ENCODE measurements around the gene ANKFY1. TPM values are rescaled to one million over a fixed set of nuclear protein-coding genes. Genes with fewer than 3 reads are reported as not detected.
A peak's percentile ranks its signal among the peaks of the same experiment; 100 is the strongest.

ANKFY1 gene
- total and polyA plus RNA-seq, 9 of the 15 experiments (the other 6 are each of a cell fraction or from before 2014, with no cell fraction given) = 4.3 to 25.6 (median 12.2) TPM

DNA sequence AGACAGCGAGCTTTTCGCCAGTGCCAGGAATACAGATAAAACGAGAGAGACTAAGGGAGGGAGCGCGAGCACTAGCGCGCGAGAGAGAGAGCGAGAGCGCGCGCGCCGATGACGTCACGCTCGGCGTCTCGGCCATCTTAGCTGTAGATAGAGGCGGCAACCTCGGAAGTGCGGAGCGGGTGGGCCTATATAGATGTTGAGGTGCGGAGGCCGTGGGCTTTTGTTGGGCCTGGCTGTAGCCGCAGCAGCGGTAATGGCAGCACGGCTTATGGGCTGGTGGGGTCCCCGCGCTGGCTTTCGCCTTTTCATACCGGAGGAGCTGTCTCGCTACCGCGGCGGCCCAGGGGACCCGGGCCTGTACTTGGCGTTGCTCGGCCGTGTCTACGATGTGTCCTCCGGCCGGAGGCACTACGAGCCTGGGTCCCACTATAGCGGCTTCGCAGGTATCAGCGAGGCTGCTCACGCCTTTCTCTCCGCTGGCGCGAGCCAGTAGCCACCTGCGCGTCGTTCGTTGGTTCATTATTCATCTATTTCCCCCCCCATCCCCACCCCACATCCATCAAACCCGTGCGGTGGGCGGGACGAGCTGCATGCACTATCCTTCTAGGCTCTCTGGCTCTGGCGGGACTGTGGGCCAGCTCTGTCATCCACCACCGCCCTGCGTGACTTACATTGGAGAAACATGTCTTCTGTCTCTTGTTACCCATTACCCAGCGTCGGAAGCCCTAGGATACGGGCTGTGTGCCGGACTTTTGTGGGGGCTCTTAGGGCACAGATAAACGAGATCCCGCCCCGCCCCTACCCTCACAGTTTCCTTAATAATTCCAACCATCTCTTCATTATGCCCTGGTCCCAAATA, 120.0 kb downstream of the ANKFY1 start (continued):
- TF ChIP-seq CBX2 (IDR thresholded peaks at IDR 0.05; ENCODE audit: insufficient read depth, low read length, poor library complexity, severe bottlenecking) (no peak), MEIS2 (IDR thresholded peaks at IDR 0.05; ENCODE audit: partially characterized antibody) (no peak), EHMT2 (IDR thresholded peaks at IDR 0.05) (no peak), CAMTA2 (CRISPR knock-in tag; conservative IDR thresholded peaks at IDR 0.05) (peak; percentile 64; the same call in 1 of the 2 replicates), CSDE1 (IDR thresholded peaks at IDR 0.05) (no peak), KHSRP (IDR thresholded peaks at IDR 0.05) (peak; percentile 75), PURB (CRISPR knock-in tag; IDR thresholded peaks at IDR 0.05; ENCODE audit: low read depth) (no peak), PTBP1 (IDR thresholded peaks at IDR 0.05; ENCODE audit: low read depth, low read length) (no peak), ESRRA (IDR thresholded peaks at IDR 0.05; ENCODE audit: borderline replicate concordance, low read depth) (no peak), NRF1 (conservative IDR thresholded peaks at IDR 0.05 in 1 of 2, IDR thresholded peaks at IDR 0.05 in 1 of 2) (peak; percentile 24 to 49; a peak in 2 of 4 replicates), PTRF (tag; IDR thresholded peaks at IDR 0.05) (no peak), MCM3 (IDR thresholded peaks at IDR 0.05) (no peak), SAFB2 (IDR thresholded peaks at IDR 0.05; ENCODE audit: borderline replicate concordance, low read depth, low read length, severe bottlenecking) (no peak), THRAP3 (IDR thresholded peaks at IDR 0.05; ENCODE audit: borderline replicate concordance) (no peak), ATF1 (CRISPR knock-in tag; IDR thresholded peaks at IDR 0.05) (peak; percentile 90), ATF1 (tag; IDR thresholded peaks at IDR 0.05) (peak; percentile 98), ZFPM2 (CRISPR knock-in tag; IDR thresholded peaks at IDR 0.05) (no peak), POLR2H (tag; IDR thresholded peaks at IDR 0.05; ENCODE audit: low read depth) (peak; percentile 88), ZNF217 (CRISPR knock-in tag; IDR thresholded peaks at IDR 0.05) (no peak), SIX5 (IDR thresholded peaks at IDR 0.05; ENCODE audit: borderline replicate concordance in 1 of 2, insufficient read depth in 1 of 2, low read depth in 1 of 2, low read length in 2 of 2) (no peak), ZNF695 (CRISPR knock-in tag; IDR thresholded peaks at IDR 0.05) (no peak)
- TF ChIP-seq, protein P1, sequence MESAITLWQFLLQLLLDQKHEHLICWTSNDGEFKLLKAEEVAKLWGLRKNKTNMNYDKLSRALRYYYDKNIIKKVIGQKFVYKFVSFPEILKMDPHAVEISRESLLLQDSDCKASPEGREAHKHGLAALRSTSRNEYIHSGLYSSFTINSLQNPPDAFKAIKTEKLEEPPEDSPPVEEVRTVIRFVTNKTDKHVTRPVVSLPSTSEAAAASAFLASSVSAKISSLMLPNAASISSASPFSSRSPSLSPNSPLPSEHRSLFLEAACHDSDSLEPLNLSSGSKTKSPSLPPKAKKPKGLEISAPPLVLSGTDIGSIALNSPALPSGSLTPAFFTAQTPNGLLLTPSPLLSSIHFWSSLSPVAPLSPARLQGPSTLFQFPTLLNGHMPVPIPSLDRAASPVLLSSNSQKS (CRISPR knock-in tag; IDR thresholded peaks at IDR 0.05) = no peak
- TF ChIP-seq, protein P2, sequence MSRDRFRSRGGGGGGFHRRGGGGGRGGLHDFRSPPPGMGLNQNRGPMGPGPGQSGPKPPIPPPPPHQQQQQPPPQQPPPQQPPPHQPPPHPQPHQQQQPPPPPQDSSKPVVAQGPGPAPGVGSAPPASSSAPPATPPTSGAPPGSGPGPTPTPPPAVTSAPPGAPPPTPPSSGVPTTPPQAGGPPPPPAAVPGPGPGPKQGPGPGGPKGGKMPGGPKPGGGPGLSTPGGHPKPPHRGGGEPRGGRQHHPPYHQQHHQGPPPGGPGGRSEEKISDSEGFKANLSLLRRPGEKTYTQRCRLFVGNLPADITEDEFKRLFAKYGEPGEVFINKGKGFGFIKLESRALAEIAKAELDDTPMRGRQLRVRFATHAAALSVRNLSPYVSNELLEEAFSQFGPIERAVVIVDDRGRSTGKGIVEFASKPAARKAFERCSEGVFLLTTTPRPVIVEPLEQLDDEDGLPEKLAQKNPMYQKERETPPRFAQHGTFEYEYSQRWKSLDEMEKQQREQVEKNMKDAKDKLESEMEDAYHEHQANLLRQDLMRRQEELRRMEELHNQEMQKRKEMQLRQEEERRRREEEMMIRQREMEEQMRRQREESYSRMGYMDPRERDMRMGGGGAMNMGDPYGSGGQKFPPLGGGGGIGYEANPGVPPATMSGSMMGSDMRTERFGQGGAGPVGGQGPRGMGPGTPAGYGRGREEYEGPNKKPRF (IDR thresholded peaks at IDR 0.05; ENCODE audit: low read depth, low read length) = no peak
- TF ChIP-seq, protein P3, sequence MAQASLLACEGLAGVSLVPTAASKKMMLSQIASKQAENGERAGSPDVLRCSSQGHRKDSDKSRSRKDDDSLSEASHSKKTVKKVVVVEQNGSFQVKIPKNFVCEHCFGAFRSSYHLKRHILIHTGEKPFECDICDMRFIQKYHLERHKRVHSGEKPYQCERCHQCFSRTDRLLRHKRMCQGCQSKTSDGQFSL (CRISPR knock-in tag; IDR thresholded peaks at IDR 0.05) = peak; percentile 98
- TF ChIP-seq, protein P3 (tag; IDR thresholded peaks at IDR 0.05) = peak in 1 of 2 experiments; percentile 71; a peak in 1 of 4 replicates
- TF ChIP-seq, protein P4, sequence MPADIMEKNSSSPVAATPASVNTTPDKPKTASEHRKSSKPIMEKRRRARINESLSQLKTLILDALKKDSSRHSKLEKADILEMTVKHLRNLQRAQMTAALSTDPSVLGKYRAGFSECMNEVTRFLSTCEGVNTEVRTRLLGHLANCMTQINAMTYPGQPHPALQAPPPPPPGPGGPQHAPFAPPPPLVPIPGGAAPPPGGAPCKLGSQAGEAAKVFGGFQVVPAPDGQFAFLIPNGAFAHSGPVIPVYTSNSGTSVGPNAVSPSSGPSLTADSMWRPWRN (IDR thresholded peaks at IDR 0.05; ENCODE audit: low read depth) = no peak

Data from K562 (cell line).